BJ (cell line): ENCODE data around the gene LINC01488. TPM values are rescaled to one million over a fixed set of nuclear protein-coding genes. Genes with fewer than 3 reads are reported as not detected.

ENCODE experiments used
- CTCF ChIA-PET: fragments of 350-600 bp; formaldehyde crosslinking; extraction: SDS; loops from one replicate; lab custom pipeline; 2021; ENCODE audit warnings: antibody characterized with exemption, inconsistent platforms; lab: Yijun Ruan, JAX
- POLR2A ChIA-PET: fragments of 300-600 bp; sonication (Branson Sonifier 250); formaldehyde crosslinking; extraction: SDS; loops from one replicate; lab custom pipeline; 2021; ENCODE audit warnings: antibody characterized with exemption; lab: Charles Lee
- DNase-seq: peaks from one replicate; pipeline ENCODE4 v3.0.0-alpha.2; 2011; ENCODE audit warnings: low read depth
- H3K27me3 ChIP-seq: 2 replicates; pipeline ENCODE4 v1.6.0; 2011; ENCODE audit warnings: low read length; ENCODE audit not compliant: control insufficient read depth, insufficient read depth
- H3K36me3 ChIP-seq: 2 replicates; pipeline ENCODE4 v1.5.1; 2011; ENCODE audit warnings: low read length; ENCODE audit not compliant: control insufficient read depth, insufficient read depth
- H3K4me3 ChIP-seq: 2 replicates; pipeline ENCODE4 v1.5.1; 2011; ENCODE audit warnings: low read depth, mild to moderate bottlenecking, control low read depth, low read length
- polyA plus RNA-seq: library from polyadenylated mRNA; depleted of rRNA; stranded (reverse); fragments of >200 nt; gene quantifications from 2 replicates; pipeline ENCODE4 v1.2.3, GENCODE V29; 2011
- TF ChIP-seq, protein P1 (sequence below): IDR thresholded peaks from 2 replicates; pipeline ENCODE4 v1.5.1; 2011; ENCODE audit warnings: low read depth, mild to moderate bottlenecking, control low read depth, inconsistent platforms, low read length, moderate library complexity; ENCODE audit not compliant: insufficient read depth

Gene LINC01488
- polyA plus RNA-seq, 1 experiment = not detected

DNA sequence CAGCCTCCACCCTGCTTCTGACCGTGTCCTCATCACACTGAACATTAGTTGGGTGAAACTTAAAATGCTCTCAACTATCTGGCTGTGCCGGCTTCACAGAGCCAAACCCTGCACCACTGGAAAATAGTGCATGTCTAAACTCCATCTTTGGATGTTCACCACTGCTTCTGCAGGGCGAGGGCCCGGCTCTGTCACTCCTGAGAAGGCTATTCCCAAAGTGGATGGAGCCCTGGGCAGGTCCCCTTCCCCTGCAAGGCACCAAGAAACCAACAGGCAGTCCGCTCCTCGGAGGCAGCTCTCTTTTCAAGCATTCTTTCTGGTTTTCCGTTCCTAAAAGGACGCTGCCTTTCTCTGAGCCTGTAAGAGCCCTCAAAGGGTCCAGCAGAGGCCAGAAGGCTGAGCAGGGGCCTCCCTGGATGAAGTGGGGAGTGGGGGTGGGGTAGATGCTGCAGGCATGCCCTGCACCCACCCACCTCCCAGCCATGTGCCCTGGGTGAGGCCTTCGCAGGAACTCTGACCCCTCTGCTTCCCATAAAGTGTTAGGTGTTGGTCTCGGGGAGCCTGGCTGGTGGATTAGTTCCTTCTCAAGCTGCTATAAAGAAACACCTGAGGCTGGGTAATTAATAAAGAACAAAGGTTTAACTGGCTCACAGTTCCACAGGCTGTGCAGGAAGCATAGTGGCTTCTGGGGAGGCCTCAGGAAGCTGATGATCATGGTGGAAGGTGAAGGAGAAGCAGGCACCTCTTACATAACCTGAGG lies 23.3 kb downstream of the LINC01488 start:
- CTCF ChIA-PET = no interaction called here
- DNase-seq = no peak
- TF ChIP-seq, protein P1, sequence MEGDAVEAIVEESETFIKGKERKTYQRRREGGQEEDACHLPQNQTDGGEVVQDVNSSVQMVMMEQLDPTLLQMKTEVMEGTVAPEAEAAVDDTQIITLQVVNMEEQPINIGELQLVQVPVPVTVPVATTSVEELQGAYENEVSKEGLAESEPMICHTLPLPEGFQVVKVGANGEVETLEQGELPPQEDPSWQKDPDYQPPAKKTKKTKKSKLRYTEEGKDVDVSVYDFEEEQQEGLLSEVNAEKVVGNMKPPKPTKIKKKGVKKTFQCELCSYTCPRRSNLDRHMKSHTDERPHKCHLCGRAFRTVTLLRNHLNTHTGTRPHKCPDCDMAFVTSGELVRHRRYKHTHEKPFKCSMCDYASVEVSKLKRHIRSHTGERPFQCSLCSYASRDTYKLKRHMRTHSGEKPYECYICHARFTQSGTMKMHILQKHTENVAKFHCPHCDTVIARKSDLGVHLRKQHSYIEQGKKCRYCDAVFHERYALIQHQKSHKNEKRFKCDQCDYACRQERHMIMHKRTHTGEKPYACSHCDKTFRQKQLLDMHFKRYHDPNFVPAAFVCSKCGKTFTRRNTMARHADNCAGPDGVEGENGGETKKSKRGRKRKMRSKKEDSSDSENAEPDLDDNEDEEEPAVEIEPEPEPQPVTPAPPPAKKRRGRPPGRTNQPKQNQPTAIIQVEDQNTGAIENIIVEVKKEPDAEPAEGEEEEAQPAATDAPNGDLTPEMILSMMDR = no peak
- POLR2A ChIA-PET = no interaction called here
- H3K36me3 ChIP-seq = no peaks in the 10 kb centered on the region
- H3K27me3 ChIP-seq = no peaks in the 10 kb centered on the region
- H3K4me3 ChIP-seq = no peak overlapping the region

- no peak overlapping the region for H3K4me3 ChIP-seq
- DNase-seq = no peak
- TF ChIP-seq, protein P1 = no peak
- CTCF ChIA-PET = no interaction called here
- H3K27me3 ChIP-seq = no peaks in the 10 kb centered on the region
- H3K36me3 ChIP-seq = no peaks in the 10 kb centered on the region
- POLR2A ChIA-PET = no interaction called here
These were observed 27.5 kb downstream of the LINC01488 start for GRCh38 chr11:69508974-69509373.

GRCh38 chr11:69509381-69509780 lies 27.9 kb downstream of the LINC01488 start:
- Histone ChIP-seq H3K27me3 (no peaks in the 10 kb centered on the region), H3K4me3 (no peak overlapping the region), H3K36me3 (no peaks in the 10 kb centered on the region)
- ChIA-PET CTCF (no interaction called here), POLR2A (no interaction called here)
- TF ChIP-seq, protein P1 = no peak
- no peak for DNase-seq

- Histone ChIP-seq H3K36me3 (no peaks in the 10 kb centered on the region), H3K4me3 (no peak overlapping the region), H3K27me3 (no peaks in the 10 kb centered on the region)
- ChIA-PET CTCF (no interaction called here), POLR2A (no interaction called here)
- no peak for DNase-seq
- TF ChIP-seq, protein P1 = no peak
These were observed 28.5 kb downstream of the LINC01488 start for GRCh38 chr11:69509846-69510390.

DNA sequence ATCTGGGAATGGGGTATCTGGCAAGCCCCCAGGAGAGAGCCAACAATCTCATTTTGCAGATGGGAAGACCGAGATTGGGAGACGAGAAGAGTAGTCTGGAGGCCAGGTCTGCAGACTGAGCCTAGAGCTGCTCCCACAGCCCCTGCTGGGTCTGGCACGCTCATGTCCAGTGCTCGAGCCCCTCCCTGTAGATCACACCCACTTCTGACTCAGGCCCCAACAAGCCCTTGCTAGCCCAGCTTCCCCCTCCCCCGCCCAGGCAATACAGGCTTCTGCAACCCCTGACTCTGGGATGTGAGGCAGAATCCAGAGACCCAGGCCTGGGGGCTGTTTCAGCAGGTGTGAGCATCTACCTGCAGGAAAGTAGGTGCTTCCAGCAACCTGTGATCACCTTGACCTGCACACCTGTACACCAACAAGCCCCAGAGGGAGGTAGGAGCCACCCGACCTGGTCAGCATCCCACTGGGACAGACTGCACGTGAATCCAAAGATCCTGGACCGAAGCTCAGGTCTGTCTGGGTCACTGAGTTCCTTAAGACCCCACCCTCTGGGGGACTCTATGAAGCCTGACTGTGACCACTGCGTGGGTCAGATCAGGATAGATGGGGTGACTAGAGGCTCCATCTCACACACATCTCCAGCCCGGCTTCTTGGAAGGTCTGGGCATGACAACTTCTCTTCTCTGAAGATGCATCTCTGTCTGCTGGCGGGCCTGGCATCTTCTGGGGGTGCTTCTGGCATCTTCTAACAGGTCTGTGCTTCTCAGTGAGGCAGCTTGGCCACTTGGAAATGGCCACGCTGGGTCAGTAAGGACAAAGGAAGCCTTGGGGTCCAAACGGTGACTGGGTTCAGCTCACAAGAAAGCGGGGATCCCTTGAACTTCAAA lies 29.3 kb downstream of the LINC01488 start:
- Histone ChIP-seq H3K27me3 (no peaks in the 10 kb centered on the region), H3K36me3 (no peaks in the 10 kb centered on the region), H3K4me3 (no peak overlapping the region)
- CTCF ChIA-PET = no interaction called here
- POLR2A ChIA-PET = no interaction called here
- TF ChIP-seq, protein P1 = no peak
- DNase-seq = no peak
